ENCODE results near the gene TEX30.

DNA sequence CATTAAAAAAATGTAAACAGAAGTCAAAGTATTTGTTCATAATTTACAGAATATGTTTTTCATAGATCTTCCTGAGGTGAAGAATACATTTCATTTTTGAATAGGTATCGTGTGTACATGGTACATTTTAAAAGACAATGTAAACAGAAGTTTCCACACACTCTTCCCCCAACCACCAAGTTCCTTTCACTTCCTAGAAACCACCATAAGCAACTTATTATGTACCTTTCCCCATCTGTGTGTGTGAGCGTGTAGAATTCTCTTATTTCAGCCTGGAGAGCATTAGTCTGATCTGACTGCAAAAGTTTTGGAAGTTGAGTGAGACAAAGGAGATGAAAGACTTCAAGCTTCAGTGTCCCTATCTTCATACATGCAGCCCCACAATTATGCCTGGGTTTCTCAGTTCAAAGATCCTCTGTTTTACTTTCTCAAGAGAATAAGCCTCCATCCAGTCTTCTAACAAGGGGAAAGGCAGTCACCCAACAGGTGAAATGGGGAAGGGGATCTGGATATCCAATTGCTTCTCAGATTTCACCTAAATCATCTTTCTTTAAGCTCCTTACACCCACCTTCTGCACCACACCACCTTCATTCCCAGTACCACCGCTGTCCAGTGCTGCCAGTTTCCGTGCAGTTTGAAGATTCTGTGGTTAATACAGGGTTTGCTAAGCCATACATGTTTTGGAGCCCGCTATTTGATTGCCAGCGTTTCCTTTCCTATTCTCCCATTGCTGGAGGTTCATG, 2.1 kb downstream of the TEX30 start:
- no peak for TF ChIP-seq GABPA (IDR thresholded peaks at IDR 0.05; ENCODE audit: low read depth)
- TF ChIP-seq, protein P1, sequence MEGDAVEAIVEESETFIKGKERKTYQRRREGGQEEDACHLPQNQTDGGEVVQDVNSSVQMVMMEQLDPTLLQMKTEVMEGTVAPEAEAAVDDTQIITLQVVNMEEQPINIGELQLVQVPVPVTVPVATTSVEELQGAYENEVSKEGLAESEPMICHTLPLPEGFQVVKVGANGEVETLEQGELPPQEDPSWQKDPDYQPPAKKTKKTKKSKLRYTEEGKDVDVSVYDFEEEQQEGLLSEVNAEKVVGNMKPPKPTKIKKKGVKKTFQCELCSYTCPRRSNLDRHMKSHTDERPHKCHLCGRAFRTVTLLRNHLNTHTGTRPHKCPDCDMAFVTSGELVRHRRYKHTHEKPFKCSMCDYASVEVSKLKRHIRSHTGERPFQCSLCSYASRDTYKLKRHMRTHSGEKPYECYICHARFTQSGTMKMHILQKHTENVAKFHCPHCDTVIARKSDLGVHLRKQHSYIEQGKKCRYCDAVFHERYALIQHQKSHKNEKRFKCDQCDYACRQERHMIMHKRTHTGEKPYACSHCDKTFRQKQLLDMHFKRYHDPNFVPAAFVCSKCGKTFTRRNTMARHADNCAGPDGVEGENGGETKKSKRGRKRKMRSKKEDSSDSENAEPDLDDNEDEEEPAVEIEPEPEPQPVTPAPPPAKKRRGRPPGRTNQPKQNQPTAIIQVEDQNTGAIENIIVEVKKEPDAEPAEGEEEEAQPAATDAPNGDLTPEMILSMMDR (IDR thresholded peaks at IDR 0.05; ENCODE audit: insufficient read depth, low read length): no peak
- no peak for TF ChIP-seq POLR2AphosphoS5 (IDR thresholded peaks at IDR 0.05; ENCODE audit: low read depth)
- TF ChIP-seq, protein P2, sequence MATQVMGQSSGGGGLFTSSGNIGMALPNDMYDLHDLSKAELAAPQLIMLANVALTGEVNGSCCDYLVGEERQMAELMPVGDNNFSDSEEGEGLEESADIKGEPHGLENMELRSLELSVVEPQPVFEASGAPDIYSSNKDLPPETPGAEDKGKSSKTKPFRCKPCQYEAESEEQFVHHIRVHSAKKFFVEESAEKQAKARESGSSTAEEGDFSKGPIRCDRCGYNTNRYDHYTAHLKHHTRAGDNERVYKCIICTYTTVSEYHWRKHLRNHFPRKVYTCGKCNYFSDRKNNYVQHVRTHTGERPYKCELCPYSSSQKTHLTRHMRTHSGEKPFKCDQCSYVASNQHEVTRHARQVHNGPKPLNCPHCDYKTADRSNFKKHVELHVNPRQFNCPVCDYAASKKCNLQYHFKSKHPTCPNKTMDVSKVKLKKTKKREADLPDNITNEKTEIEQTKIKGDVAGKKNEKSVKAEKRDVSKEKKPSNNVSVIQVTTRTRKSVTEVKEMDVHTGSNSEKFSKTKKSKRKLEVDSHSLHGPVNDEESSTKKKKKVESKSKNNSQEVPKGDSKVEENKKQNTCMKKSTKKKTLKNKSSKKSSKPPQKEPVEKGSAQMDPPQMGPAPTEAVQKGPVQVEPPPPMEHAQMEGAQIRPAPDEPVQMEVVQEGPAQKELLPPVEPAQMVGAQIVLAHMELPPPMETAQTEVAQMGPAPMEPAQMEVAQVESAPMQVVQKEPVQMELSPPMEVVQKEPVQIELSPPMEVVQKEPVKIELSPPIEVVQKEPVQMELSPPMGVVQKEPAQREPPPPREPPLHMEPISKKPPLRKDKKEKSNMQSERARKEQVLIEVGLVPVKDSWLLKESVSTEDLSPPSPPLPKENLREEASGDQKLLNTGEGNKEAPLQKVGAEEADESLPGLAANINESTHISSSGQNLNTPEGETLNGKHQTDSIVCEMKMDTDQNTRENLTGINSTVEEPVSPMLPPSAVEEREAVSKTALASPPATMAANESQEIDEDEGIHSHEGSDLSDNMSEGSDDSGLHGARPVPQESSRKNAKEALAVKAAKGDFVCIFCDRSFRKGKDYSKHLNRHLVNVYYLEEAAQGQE (IDR thresholded peaks at IDR 0.05; ENCODE audit: insufficient replicate concordance, low read depth): peak; percentile 85
- TF ChIP-seq SPI1 (IDR thresholded peaks at IDR 0.05; ENCODE audit: borderline replicate concordance, low read depth): peak; percentile 9; the same call in 1 of the 2 replicates
